ENCODE measurements around the gene NFASC. TPM values are rescaled to one million over a fixed set of nuclear protein-coding genes. Genes with fewer than 3 reads are reported as not detected.

Gene NFASC
- polyA plus RNA-seq, 1 donor: 1.1 TPM

DNA sequence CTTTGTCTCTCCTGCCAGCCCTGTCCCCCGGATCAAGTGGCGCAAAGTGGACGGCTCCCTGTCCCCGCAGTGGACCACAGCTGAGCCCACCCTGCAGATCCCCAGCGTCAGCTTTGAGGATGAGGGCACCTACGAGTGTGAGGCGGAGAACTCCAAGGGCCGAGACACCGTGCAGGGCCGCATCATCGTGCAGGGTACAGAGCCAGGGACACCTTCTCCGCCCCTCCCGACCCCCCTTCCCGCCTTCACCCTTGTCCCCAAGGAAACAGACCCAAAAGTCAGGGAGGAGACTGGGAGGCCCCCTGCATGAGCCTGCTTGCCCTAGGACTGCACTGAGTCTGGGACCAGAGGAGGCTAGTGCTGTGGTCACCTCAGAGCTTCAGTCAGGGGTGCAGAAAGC, 190.6 kb downstream of the NFASC start:
- DNase-seq (ENCODE audit: low read depth): no peak

DNA sequence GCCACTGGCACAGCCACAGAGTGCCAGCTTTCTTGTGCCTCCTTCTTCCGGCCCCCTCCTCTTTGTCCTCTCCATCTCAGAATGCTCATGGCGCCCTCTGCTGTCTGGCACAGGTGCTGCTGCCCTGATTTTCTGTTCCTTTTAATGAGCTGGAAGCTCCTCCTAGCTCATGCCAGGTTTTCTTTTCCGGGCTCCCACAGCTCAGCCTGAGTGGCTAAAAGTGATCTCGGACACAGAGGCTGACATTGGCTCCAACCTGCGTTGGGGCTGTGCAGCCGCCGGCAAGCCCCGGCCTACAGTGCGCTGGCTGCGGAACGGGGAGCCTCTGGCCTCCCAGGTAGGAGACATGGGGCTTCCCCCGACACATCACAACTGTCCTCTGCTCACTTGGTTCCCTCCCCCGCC, 191.0 kb downstream of the NFASC start:
- peak; percentile 39 for DNase-seq (ENCODE audit: low read depth)

DNA sequence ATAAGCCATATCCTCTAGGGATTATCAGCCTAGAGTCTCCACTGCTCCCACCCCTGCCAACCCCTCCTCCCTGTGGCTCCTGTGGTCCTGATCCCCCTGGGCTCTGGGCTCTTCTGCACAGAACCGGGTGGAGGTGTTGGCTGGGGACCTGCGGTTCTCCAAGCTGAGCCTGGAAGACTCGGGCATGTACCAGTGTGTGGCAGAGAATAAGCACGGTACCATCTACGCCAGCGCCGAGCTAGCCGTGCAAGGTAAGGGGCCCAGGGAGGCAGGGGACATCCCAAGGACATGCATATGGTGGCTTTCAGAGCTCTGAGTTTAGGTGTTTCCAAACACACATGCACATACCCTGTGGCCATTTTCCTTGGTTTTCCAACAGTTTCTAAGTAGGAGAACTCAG, 191.7 kb downstream of the NFASC start:
- no peak for DNase-seq (ENCODE audit: low read depth)

DNA sequence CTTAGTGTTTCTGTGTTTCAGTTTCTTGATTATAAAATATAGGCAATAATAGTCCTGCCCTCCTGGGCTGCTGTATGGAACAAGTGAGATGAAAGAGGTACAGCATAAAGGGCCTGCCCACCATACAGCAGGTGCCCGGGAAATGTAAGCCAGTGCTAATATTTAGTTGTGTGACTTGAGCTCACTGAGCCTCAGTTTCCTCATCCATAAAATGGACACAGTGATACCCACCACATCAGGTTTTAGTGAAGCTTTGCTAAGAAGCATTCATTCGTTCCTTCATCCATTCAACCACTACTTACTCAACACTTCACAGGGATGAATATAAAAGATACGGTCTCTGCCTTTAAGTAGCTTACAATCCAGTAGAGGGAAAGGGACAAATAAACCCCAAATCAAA, 192.2 kb downstream of the NFASC start:
- no peak for DNase-seq (ENCODE audit: low read depth)

DNA sequence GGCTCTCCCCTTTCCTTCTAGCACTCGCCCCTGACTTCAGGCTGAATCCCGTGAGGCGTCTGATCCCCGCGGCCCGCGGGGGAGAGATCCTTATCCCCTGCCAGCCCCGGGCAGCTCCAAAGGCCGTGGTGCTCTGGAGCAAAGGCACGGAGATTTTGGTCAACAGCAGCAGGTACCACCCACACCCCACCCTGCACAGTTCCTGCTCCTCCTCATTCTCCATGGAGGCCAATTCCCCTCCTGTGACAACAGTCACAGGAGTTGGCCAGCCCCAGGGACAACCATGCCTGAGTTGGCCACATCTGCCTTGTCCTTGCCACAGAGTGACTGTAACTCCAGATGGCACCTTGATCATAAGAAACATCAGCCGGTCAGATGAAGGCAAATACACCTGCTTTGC, 193.6 kb downstream of the NFASC start:
- no peak for DNase-seq (ENCODE audit: low read depth)

DNA sequence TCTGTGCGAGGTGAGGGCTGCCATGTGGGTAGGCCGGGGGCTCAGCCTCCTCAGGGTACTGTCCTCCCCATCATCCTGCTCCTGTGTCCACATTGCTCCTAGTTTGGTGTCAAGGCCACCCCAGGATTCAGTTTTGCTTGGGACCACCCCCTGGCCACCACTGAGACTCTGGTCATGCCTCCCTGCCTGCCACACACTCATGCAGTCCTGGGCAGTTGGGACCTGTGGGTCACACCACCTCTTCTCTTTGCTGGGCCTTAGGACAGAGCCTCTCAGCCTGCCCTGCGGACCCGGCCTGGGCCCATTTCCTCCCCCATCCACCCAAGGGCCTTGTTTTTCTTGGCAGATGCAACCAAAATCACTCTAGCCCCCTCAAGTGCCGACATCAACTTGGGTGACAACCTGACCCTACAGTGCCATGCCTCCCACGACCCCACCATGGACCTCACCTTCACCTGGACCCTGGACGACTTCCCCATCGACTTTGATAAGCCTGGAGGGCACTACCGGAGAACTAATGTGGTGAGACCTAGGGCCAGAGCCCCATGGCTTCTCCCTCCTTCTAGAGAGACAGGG, 194.2 kb downstream of the NFASC start:
- no peak for DNase-seq (ENCODE audit: low read depth)

DNA sequence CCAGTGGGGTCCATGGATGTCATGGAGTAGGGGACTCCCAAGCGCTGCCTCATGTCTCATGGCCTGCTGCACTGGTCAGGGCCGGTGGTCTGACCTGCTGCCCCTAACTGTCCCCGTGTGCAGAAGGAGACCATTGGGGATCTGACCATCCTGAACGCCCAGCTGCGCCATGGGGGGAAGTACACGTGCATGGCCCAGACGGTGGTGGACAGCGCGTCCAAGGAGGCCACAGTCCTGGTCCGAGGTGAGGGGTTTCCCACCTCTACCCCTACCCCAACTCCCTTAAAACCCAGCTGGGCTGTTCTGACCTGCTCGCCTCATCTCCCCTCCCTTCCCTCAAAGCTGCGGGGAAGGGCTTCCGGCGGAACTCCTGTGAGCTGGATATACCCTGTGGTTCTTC, 195.0 kb downstream of the NFASC start:
- no peak for DNase-seq (ENCODE audit: low read depth)

DNA sequence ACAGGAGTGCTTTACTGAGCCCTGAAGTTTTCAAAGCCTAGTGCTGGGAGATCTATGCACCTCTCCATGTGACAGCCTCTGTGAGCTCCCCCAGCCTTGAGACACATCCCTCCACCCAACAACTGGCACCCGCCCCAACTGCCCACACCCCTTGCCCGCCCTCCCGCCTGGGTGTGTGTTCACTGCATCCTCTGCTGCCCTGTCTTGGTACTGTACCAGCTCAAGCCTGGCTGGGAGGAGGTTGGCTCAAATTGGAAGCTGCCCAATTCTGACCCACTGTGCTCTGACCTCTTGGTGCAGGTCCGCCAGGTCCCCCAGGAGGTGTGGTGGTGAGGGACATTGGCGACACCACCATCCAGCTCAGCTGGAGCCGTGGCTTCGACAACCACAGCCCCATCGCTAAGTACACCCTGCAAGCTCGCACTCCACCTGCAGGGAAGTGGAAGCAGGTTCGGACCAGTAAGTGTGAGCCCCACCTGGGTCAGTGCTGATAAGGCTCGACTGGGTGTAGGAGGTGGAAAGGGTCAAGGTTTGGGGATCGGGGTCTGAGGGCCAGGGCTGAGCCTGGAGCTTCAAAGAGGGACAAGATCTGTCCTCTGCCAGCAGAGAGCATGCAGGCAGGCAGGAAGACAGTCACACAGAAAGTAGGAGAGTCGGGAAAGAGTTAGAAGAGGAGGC, 195.6 kb downstream of the NFASC start:
- DNase-seq (ENCODE audit: low read depth): no peak

DNA sequence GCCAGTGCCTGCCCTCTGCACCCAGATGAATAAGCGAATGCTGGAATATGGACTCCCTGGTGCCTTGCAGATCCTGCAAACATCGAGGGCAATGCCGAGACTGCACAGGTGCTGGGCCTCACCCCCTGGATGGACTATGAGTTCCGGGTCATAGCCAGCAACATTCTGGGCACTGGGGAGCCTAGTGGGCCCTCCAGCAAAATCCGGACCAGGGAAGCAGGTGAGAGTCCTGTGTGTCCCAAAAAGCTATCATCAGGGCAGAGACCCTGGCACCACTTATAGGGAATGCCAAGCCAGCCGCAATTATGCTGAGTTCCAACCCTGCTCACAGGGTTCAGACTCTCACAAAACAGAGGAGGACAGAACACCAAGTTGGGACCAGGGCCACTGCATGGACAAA, 196.4 kb downstream of the NFASC start:
- DNase-seq (ENCODE audit: low read depth): no peak

DNA sequence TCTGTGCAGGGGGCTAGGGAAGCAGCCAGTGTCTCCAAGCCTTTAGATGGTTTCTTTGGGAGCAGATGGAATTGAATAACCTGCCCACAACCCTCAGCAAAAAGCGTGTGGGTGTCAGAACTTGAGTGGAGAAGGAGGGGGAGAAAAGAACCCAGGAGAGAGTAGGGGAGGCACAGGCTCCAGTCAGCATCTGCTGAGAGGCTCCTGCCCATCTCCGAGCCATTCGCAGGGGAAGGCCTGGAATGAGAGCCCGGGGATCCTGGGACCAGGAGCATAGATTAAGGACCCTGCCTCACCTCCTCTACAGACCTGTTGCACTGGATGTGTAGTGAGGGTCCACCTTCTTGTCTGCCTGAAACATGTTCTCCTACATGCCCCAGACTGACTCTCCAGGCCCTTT, 197.3 kb downstream of the NFASC start:
- DNase-seq (ENCODE audit: low read depth): no peak

DNA sequence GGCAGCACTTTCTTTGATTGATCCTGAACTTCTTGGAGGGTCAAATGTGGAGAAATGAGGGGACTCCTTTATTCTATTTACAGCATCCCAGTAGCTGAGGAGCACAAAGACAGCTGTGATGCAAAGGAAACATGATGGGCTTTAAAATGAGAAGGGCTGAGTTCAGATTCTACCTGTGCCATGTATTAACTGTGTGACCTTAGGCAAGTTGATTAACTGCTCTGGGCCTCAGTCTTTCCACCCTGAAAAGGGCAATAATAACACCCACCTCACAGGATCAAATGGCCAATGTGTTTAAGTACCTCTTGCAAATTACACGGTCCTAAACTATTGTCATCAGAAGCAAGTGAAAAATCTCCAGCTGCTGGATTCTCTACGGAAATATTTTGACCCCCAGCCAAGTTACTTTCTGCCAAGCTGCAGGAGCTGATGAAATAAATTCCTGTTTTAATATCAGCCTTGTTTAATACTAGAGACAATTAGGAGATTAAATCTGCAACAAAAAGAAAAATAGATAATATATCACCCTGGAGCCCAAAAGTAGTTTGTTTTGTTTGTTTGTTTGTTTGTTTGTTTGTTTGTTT, 197.9 kb downstream of the NFASC start:
- no peak for DNase-seq (ENCODE audit: low read depth)

DNA sequence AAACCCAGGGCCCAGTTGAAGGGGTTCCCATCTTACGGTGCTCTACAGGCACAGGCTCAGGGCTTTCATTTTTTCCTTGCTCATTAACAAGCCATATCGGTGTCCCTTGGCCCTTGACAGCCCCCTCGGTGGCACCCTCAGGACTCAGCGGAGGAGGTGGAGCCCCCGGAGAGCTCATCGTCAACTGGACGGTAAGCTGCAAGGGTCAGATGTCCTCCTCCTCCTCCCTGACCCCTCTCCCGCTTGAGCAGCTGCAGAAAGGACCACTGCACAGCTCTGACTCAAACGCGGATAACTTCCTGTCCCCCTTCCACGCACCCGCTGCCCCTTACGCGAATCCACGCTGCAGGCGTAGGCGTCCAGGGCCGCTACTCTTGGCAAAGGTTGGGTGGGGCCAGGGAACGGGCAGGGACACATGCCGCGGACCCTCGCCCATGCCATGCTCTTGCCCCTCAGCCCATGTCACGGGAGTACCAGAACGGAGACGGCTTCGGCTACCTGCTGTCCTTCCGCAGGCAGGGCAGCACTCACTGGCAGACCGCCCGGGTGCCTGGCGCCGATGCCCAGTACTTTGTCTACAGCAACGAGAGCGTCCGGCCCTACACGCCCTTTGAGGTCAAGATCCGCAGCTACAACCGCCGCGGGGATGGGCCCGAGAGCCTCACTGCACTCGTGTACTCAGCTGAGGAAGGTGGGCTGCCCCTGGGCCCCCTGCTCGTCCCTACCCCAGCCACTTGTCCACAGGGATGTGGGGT, 198.9 kb downstream of the NFASC start:
- DNase-seq (ENCODE audit: low read depth): no peak

DNA sequence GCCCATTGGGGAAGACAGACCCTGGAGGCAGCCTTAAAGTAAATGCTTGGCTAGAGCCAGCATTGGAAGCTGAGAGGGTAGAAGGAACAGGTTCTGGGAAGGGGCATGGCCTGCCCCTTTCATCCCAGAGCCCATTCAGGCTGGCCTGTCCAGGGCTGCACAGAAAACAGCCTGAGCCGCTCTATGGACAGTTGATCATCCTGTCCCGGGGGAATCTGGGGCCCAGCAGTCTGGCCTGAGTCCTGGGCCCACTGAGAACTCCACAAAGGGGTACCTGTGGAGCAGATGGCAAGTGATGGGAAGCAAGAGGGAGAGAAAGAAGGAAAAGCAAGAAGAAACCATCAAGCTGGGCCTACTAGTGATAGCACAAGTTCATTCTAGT, 200.4 kb downstream of the NFASC start:
- DNase-seq (ENCODE audit: low read depth): no peak

DNA sequence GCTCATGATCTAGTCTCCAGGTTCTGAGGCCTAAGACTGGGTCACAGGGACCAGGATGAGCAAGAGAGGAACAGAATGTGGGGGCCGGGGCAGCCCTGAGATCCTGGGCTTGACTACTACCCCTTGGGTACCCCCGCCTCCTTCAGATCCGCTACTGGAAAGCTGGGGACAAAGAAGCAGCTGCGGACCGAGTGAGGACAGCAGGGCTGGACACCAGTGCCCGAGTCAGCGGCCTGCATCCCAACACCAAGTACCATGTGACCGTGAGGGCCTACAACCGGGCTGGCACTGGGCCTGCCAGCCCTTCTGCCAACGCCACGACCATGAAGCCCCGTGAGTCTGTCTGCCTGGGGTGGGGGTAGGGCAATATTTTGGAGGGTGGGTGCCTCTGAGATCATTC, 201.1 kb downstream of the NFASC start:
- DNase-seq (ENCODE audit: low read depth): no peak

DNA sequence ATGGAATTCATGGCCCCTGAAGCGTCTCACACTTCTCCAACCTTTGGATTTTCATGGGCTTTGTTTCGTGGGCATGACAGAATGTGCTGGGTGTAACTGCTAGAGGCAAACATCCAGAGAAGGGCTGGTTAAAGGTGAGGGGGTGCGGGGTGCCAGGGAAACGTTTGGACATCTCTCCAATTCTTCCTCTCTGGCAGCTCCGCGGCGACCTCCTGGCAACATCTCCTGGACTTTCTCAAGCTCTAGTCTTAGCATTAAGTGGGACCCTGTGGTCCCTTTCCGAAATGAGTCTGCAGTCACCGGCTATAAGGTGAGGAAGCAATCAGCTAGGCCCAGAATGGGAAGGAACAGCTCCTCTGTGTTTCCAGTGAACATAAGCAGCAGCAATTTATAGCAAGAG, 201.6 kb downstream of the NFASC start:
- DNase-seq (ENCODE audit: low read depth): no peak

Other genes starting within 250 kb of the NFASC start
- 6.8 TPM for gene LRRN2, start 185.1 kb upstream of the NFASC start, polyA plus RNA-seq (ENCODE audit: insufficient read length)
- 0.39 TPM for gene CNTN2, start 172.3 kb downstream of the NFASC start, polyA plus RNA-seq (ENCODE audit: insufficient read length)
- gene TMEM81, start 213.6 kb downstream of the NFASC start, polyA plus RNA-seq (ENCODE audit: insufficient read length): 1.9 TPM

Data from forelimb muscle (tissue), 1 donor.